SK-N-SH (cell line): ENCODE results near the gene LIN7A. TPM values are rescaled to one million over a fixed set of nuclear protein-coding genes. Genes with fewer than 3 reads are reported as not detected.

Experiments
- CTCF ChIA-PET: fragments of 300-600, 350-600 bp; formaldehyde crosslinking; extraction: SDS; loops from one replicate; lab custom pipeline; 2021; lab: Yijun Ruan, JAX
- POLR2A ChIA-PET: fragments of 350-600 bp; sonication (Branson Sonifier 250); formaldehyde crosslinking; extraction: SDS; loops from one replicate; lab custom pipeline; 2020; ENCODE audit warnings: antibody characterized with exemption, inconsistent platforms; lab: Yijun Ruan, JAX
- DNase-seq: peaks from one replicate; pipeline ENCODE4 v3.0.0; 2012
- H2AFZ ChIP-seq: fragments of 200-600 bp; sonication (generic); 2 replicates; pipeline ENCODE4 v1.8.1; 2016; ENCODE audit warnings: antibody characterized with exemption, mild to moderate bottlenecking, low read depth
- H3F3A ChIP-seq: fragments of 200-600 bp; sonication (generic); replicated peaks from 2 replicates; pipeline ENCODE3; 2016; ENCODE audit warnings: antibody characterized with exemption, mild to moderate bottlenecking; ENCODE audit not compliant: insufficient read depth
- H3K27ac ChIP-seq, 2 experiments: fragments of 200-500 bp in 1 of 2; fragments of 200-600 bp in 1 of 2; sonication (Bioruptor generic) in 1 of 2; sonication (generic), shearing (Covaris generic) in 1 of 2; 2 replicates each; pipeline versions ENCODE4 v1.5.1 to v1.6.1; 2014 to 2016; ENCODE audit warnings: low read depth in 2 of 2, inconsistent platforms in 1 of 2, low read length in 1 of 2, mild to moderate bottlenecking in 1 of 2, mixed read lengths in 1 of 2
- H3K27me3 ChIP-seq: fragments of 200-600 bp; sonication (generic), shearing (Covaris generic); 2 replicates; pipeline ENCODE4 v1.6.1; 2016; ENCODE audit warnings: mixed run types; ENCODE audit not compliant: insufficient read depth
- H3K36me3 ChIP-seq, 2 experiments: fragments of 200-500 bp in 1 of 2; fragments of 200-600 bp in 1 of 2; sonication (Bioruptor generic) in 1 of 2; sonication (generic) in 1 of 2; replicated peaks in 1 of 2; 2 replicates each; pipeline versions ENCODE3 to v1.5.1; 2014 to 2016; ENCODE audit warnings: low read length in 1 of 2, mild to moderate bottlenecking in 1 of 2; ENCODE audit not compliant: insufficient read depth in 2 of 2, control insufficient read depth in 1 of 2
- H3K4me1 ChIP-seq, 2 experiments: fragments of 200-500 bp in 1 of 2; fragments of 200-600 bp in 1 of 2; sonication (Bioruptor generic) in 1 of 2; sonication (generic), shearing (Covaris generic) in 1 of 2; 2 replicates each; pipeline versions ENCODE4 v1.5.1 to v1.6.1; 2014 to 2016; ENCODE audit warnings: low read depth in 1 of 2, low read length in 1 of 2, mixed run types in 1 of 2; ENCODE audit not compliant: insufficient read depth in 2 of 2, control insufficient read depth in 1 of 2
- H3K4me2 ChIP-seq: fragments of 200-600 bp; sonication (generic), shearing (Covaris generic); 2 replicates; pipeline ENCODE4 v1.6.1; 2017; ENCODE audit warnings: mixed run types
- H3K4me3 ChIP-seq, 2 experiments: fragments of 200-500 bp in 1 of 2; fragments of 200-600 bp in 1 of 2; sonication (Bioruptor generic) in 1 of 2; sonication (generic), shearing (Covaris generic) in 1 of 2; 2 replicates each; pipeline versions ENCODE4 v1.5.1 to v1.8.1; 2014 to 2016; ENCODE audit warnings: low read depth in 2 of 2, inconsistent platforms in 1 of 2, low read length in 1 of 2, mild to moderate bottlenecking in 1 of 2, mixed read lengths in 1 of 2, moderate library complexity in 1 of 2
- H3K79me2 ChIP-seq: fragments of 200-600 bp; sonication (generic); 2 replicates; pipeline ENCODE4 v1.8.1; 2017; ENCODE audit warnings: mild to moderate bottlenecking; ENCODE audit not compliant: insufficient read depth
- H3K9ac ChIP-seq: fragments of 200-600 bp; sonication (generic); 2 replicates; pipeline ENCODE4 v1.6.1; 2017; ENCODE audit warnings: mixed run types
- H3K9me2 ChIP-seq: fragments of 200-600 bp; sonication (generic); 2 replicates; pipeline ENCODE4 v1.6.1; 2017; ENCODE audit warnings: mixed run types
- H3K9me3 ChIP-seq: fragments of 200-600 bp; sonication (generic); 2 replicates; pipeline ENCODE4 v1.6.1; 2017; ENCODE audit warnings: mixed run types, mild to moderate bottlenecking, moderate library complexity
- H4K20me1 ChIP-seq: fragments of 200-600 bp; sonication (generic); 2 replicates; pipeline ENCODE4 v1.6.1; 2017; ENCODE audit warnings: mild to moderate bottlenecking, mixed run types; ENCODE audit not compliant: insufficient read depth
- ELF1 ChIP-seq: IDR thresholded peaks from 2 replicates; pipeline ENCODE4 v1.4.0; 2012
- EP300 ChIP-seq, 2 experiments: IDR thresholded peaks; 2 replicates each; pipeline versions ENCODE4 v1.4.0 to v1.6.1; 2012; ENCODE audit warnings: borderline replicate concordance in 1 of 2, low read depth in 1 of 2, low read length in 1 of 2
- JUND ChIP-seq: IDR thresholded peaks from 2 replicates; pipeline ENCODE4 v1.4.0; 2012
- MEF2A ChIP-seq: IDR thresholded peaks from 2 replicates; pipeline ENCODE4 v1.4.0; 2012; ENCODE audit warnings: low read depth, borderline replicate concordance
- MXI1 ChIP-seq: IDR thresholded peaks from 2 replicates; pipeline ENCODE4 v1.6.1; 2012; ENCODE audit warnings: mild to moderate bottlenecking, low read depth, low read length, improper control_type of control experiment
- NRF1 ChIP-seq: IDR thresholded peaks from 2 replicates; pipeline ENCODE4 v1.6.1; 2012; ENCODE audit warnings: low read depth, mild to moderate bottlenecking, low read length
- RCOR1 ChIP-seq: fragments of 150-350 bp; IDR thresholded peaks from 2 replicates; pipeline ENCODE4 v1.6.1; 2017; ENCODE audit warnings: antibody characterized with exemption, low read length
- REST ChIP-seq: IDR thresholded peaks from 2 replicates; pipeline ENCODE4 v1.6.1; 2012; ENCODE audit warnings: mild to moderate bottlenecking, low read depth, low read length, moderate library complexity
- RFX5 ChIP-seq: IDR thresholded peaks from 2 replicates; pipeline ENCODE4 v1.6.1; 2012; ENCODE audit warnings: mild to moderate bottlenecking, improper control_type of control experiment, low read length
- TAF1 ChIP-seq: IDR thresholded peaks from 2 replicates; pipeline ENCODE4 v1.6.1; 2012; ENCODE audit warnings: low read depth, mild to moderate bottlenecking, low read length, moderate library complexity, borderline replicate concordance
- TCF12 ChIP-seq: IDR thresholded peaks from 2 replicates; pipeline ENCODE4 v1.4.0; 2012
- USF1 ChIP-seq: IDR thresholded peaks from 2 replicates; pipeline ENCODE4 v1.4.0; 2012; ENCODE audit warnings: low read depth, borderline replicate concordance
- USF2 ChIP-seq: fragments of 150-350 bp; IDR thresholded peaks from 2 replicates; pipeline ENCODE4 v1.6.1; 2017; ENCODE audit warnings: antibody characterized with exemption, low read length, low read depth, borderline replicate concordance
- WGBS: methylation state at CpG from one replicate; pipeline ENCODE4 v1.1.6; 2017; ENCODE audit warnings: low lambda C conversion rate; 5-methylcytosine and 5-hydroxymethylcytosine counted together
- polyA plus RNA-seq, 3 experiments: library from polyadenylated mRNA; depleted of rRNA; stranded (reverse); fragments of >200 nt; gene quantifications; 2 replicates each; pipeline ENCODE4 v1.2.3, GENCODE V29; 2012

Gene LIN7A
- polyA plus RNA-seq, 1 of the 3 experiments (the other 2 are of a cell fraction): not detected

- no peak for TF ChIP-seq REST
- TF ChIP-seq TAF1: no peak
- TF ChIP-seq JUND: no peak
Observed at GRCh38 chr12:80813820-80814219, 123.9 kb downstream of the LIN7A start (continued).

GRCh38 chr12:80811957-80812708, 125.6 kb downstream of the LIN7A start:
- ChIA-PET POLR2A (no interaction called here), CTCF (interaction anchor here (1.2 kb wide), 1 partner anchor 25 kb away, joined by 4 read pairs; no protein-coding TSS in a partner anchor)
- no peak overlapping the region for H3K9ac ChIP-seq
- no peak overlapping the region for H3K4me3 ChIP-seq
- no peak for DNase-seq
- H3K27me3 ChIP-seq: peaks cover 4% of the 10 kb centered on the region; the same call in 1 of the 2 replicates
- no peak overlapping the region for H3K4me2 ChIP-seq
- no peak overlapping the region for H3K27ac ChIP-seq
- no peaks in the 10 kb centered on the region for H3K9me2 ChIP-seq
- no peaks in the 10 kb centered on the region for H3F3A ChIP-seq
- H3K79me2 ChIP-seq: no peaks in the 10 kb centered on the region
- no peak overlapping the region for H2AFZ ChIP-seq
- 25% methylated on average over 3 of the region's 3 CpGs for WGBS
- H3K4me1 ChIP-seq: no peaks in the 10 kb centered on the region
- no peak for TF ChIP-seq USF1
- no peak for TF ChIP-seq NRF1
- TF ChIP-seq TCF12: no peak
- TF ChIP-seq RCOR1: no peak
- TF ChIP-seq MEF2A: no peak
- TF ChIP-seq RFX5: no peak
- TF ChIP-seq EP300 (IDR thresholded peaks at IDR 0.05; ENCODE audit: borderline replicate concordance in 1 of 2, low read depth in 1 of 2, low read length in 1 of 2): no peak
- no peak for TF ChIP-seq USF2
- TF ChIP-seq ELF1: no peak
- TF ChIP-seq MXI1: no peak
- H3K9me3 ChIP-seq: no peaks in the 10 kb centered on the region
- no peaks in the 10 kb centered on the region for H3K36me3 ChIP-seq
- H4K20me1 ChIP-seq: no peaks in the 10 kb centered on the region
